Fibroblast of gingiva (primary cell): ENCODE results near the gene ZNF772.
"Not testable (repeated sequence)": the region's sequence is repeated elsewhere in the genome, so short reads cannot be mapped to it uniquely, and the experiment has no call there.

Source experiments
- DNase-seq: peaks from one replicate; pipeline ENCODE4 v3.0.0-alpha.2; 2011; ENCODE audit warnings: low read depth

The ZNF772 gene

DNA sequence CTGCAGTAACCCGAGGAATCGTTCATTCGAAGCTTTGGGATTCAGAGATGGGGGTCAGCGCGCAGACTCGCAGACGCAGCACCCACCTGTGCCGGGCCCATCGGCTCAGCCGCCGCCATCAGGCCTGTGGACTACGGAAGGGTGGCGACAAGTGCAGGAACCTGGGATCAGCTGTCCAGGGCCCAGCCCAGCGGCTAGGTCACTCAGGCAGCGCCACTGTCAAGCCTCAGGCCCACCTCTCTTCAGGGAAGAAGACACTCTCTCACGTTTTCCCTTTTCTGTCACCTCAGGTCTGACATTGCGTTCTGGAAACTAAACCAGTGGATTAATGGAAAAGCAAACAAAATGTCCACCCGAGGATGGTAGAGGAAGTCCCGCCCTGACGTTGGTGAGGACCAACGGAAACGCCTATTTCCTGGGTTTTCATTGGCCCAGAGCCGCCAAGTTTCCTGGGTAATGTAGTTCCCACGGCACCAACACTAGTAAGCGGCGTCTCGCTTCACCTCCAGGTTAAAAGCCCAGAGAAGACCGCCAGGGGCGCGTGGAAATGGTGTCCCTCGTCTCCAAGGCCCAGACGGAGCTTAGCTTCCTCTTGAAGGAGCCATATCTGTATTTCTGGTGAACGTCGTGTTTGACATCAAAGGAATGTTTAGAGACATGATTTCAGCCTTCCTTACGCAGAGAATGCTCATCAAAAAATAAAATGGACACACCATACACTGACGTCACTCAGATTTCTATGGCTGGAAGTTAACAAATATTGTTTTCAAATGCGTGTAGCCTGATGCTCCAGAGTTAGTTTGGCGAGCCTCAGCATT lies at the start of gene ZNF772:
ZNF772 (minus strand) TSS at position 376 of the 818 bp plus-strand sequence; CDS start at position 119, 257 bp downstream.
- DNase-seq: peak; percentile 91

- DNase-seq: not testable (repeated sequence)
Measured at GRCh38 chr19:57518021-57518420, 40.7 kb upstream of the ZNF772 start.

- no peak for DNase-seq
Measured at GRCh38 chr19:57515255-57515654, 37.9 kb upstream of the ZNF772 start.

GRCh38 chr19:57512845-57513244 lies 35.5 kb upstream of the ZNF772 start:
- peak; percentile 16 for DNase-seq

DNA sequence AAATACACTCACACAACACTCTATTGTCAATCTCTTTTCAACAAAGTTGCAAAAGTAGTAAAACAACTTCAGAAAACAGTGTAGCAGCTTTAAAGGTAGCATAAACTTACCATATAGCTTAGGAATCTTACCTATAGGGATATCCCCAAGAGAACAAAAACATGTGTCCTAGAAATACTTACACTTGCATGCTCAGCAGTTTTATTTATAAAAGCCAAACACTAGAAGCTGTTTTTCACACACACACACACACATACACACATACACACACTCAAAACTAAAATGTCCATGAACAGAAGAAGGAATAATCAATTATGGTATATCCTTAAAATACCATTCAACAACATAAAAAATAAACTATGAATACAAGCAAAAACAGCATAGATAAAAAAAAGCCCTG lies 34.1 kb upstream of the ZNF772 start:
- DNase-seq: no peak

GRCh38 chr19:57506163-57506562 lies 28.8 kb upstream of the ZNF772 start:
- no peak for DNase-seq

- DNase-seq: peak; percentile 58
Measured at GRCh38 chr19:57500400-57500799, 23.0 kb upstream of the ZNF772 start.

DNA sequence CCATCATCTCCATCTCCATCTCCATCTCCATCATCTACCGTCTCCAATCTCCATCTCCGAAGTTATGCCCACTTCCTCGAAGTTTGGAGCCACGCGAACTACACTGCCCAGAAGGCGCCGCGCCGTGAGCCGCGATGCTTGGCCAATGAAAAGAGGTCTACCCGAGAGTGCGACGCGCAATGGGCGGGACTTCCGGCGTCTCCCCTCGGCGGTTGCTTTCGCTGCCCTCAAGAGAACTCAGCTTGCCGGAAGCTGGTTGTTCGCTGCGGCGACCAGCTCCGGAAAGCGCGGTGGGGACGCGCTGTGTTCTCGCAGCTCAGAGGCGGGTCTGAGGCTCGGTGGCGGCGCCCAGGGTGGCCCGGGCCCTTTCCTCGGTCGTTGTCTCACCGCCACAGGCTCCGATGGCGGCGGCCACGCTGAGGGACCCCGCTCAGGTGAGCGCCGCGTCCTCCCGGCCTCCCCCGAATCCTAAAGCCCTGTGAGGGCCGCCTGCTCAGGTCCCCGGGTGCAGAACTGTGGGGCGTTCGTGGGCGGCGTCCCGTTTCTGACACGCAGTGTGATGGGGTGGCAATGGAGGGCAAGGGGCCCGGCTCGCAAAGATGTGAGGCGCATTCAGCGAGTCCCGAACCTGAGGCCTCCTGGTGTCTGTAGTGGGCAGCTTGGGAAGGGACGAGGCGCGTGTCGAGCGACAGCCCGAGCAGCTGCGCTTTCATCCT lies 22.5 kb upstream of the ZNF772 start, which contains the start of gene ZNF773:
ZNF773 (plus strand) TSS at position 259 of the 716 bp plus-strand sequence; CDS start at position 402, 143 bp downstream.
- peak; percentile 95 for DNase-seq

GRCh38 chr19:57499332-57499679 lies 21.9 kb upstream of the ZNF772 start:
- not testable (repeated sequence) for DNase-seq

- DNase-seq: peak; percentile 25
Measured at GRCh38 chr19:57488299-57488644, 10.9 kb upstream of the ZNF772 start.

GRCh38 chr19:57487477-57488298 lies 10.3 kb upstream of the ZNF772 start, which contains the start of gene ZNF419:
ZNF419 (plus strand) TSS chr19:57487750; CDS start chr19:57487951, 201 bp downstream.
- DNase-seq: peak; percentile 77

DNA sequence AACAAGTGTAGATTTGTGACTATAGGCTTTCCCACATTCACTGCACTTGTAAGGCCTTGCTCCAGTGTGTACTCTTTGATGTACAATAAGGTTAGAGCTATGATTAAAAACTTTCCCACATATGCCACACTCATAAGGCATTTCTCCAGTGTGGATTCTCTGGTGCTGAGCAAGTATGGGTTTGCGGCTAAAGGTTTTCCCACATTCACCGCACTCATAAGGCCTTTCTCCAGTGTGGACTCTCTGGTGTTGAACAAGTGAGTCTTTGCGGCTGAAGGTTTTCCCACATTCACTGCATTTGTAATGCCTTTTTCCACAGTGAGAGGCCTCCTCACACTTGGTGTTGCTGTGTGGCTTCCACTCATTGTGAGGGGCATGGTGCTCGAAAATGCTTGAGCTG lies 3.7 kb downstream of the ZNF772 start:
- DNase-seq: no peak

GRCh38 chr19:57466489-57466888 lies 10.9 kb downstream of the ZNF772 start:
- no peak for DNase-seq

GRCh38 chr19:57465680-57466381 lies 11.5 kb downstream of the ZNF772 start:
- DNase-seq: no peak

- no peak for DNase-seq
Measured at GRCh38 chr19:57452307-57452706, 25.1 kb downstream of the ZNF772 start.

- no peak for DNase-seq
Measured at GRCh38 chr19:57443121-57443696, 34.2 kb downstream of the ZNF772 start.

GRCh38 chr19:57441979-57442752 lies 35.2 kb downstream of the ZNF772 start:
- no peak for DNase-seq

DNA sequence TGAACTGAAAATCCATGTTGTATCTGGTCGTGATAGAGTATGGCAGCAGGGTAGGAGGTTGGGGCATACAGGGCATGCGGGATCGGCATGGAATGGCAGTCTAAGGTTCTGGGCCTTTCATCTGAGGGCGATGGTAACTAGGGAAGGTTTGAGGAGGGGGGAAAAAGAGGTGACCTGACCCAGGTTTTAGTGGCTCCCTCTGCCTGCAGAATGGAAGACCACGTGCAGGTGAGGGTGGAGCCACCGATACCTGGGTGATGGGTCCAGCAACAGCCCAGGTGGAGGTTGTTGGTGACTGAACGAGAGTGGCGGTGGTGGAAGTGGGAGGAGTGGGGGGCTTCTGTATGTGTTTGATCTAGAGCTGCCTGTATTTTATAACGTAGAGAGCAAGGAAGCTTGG lies 38.4 kb downstream of the ZNF772 start:
- no peak for DNase-seq

DNA sequence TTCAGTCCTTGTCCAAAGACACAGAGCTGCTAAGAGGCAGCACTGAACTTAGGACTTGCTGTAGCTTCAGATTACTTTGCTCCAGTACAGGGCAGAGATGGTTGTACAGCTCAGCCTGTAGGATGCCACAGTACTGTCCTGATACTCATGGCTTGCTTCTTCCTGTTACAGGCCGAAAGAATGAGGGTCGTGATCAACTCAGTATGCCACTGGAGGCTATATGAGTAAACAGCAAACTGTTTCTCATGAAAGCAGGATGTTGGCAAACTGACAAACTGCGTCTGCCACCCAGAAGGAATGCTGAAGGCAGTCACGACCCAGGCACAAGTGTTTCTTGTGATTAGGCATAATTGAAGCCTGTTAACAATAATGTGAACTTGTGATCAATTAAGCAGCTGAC lies 39.4 kb downstream of the ZNF772 start:
- no peak for DNase-seq

DNA sequence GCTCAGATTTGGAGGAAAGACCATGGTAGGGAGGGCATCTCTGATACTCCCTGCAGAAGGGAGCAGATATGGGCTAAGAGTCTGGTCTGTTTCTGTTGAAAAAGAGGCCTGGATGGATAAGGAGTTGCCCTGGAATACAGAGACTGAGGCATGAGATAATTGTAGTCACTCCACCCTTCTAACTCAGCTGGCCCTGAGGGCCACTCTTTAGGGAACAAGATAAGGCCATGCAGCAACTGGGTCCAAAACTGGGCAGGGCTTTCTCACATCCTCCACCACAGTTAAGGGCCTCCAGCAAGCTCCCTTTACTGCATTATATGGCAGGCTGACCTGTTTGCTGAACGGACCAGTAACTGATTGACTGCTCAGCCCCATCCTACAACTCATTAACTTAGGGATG lies 40.9 kb downstream of the ZNF772 start:
- no peak for DNase-seq
